Right atrium auricular region (tissue), 2 donors: ENCODE data around the gene KLHL20. TPM values are rescaled to one million over a fixed set of nuclear protein-coding genes. Genes with fewer than 3 reads are reported as not detected.
"Not testable (repeated sequence)": the region's sequence is repeated elsewhere in the genome, so short reads cannot be mapped to it uniquely, and the experiment has no call there.

Experiments used
- DNase-seq: peaks from one replicate; pipeline ENCODE4 v3.0.0-alpha.2; 2019; ENCODE audit warnings: low spot score
- H3K27ac ChIP-seq, 2 donors: fragments of 200-600 bp; sonication (generic); 1 replicate in 1 of 2; 2 replicates in 1 of 2; pipeline ENCODE4 v1.5.1; 2016 to 2019
- H3K27me3 ChIP-seq, 2 donors: fragments of 200-600 bp; sonication (generic); one replicate each; pipeline versions ENCODE4 v1.5.1 to v1.6.0; 2017 to 2019
- H3K36me3 ChIP-seq: fragments of 200-600 bp; sonication (generic); one replicate; pipeline ENCODE4 v1.5.1; 2016
- H3K4me1 ChIP-seq, 2 donors: fragments of 200-600 bp; sonication (generic); one replicate each; pipeline versions ENCODE4 v1.5.1 to v1.6.0; 2017 to 2019
- H3K4me3 ChIP-seq, 2 donors: fragments of 200-600 bp; sonication (generic); 1 replicate in 1 of 2; 2 replicates in 1 of 2; pipeline ENCODE4 v1.5.1; 2017 to 2019; ENCODE audit warnings: mild to moderate bottlenecking in 1 of 2, moderate library complexity in 1 of 2
- H3K9me3 ChIP-seq, 2 donors: fragments of 200-600 bp; sonication (generic); one replicate each; pipeline ENCODE4 v1.5.1; 2019
- CTCF ChIP-seq, 2 donors: fragments of 200-600 bp; sonication (generic); IDR thresholded peaks; one replicate each; pipeline ENCODE4 v1.5.1; 2019; ENCODE audit warnings: antibody characterized with exemption in 2 of 2
- total RNA-seq, 2 donors: library from RNA; depleted of rRNA; stranded (reverse); fragments of >200 nt; gene quantifications; one replicate each; pipeline ENCODE4 v1.1.0, GENCODE V29; 2016

The KLHL20 gene
- total RNA-seq, 2 donors from 2014 or later = 20.9 to 24.6 TPM

GRCh38 chr1:173744651-173745050 lies 29.9 kb downstream of the KLHL20 start:
- Histone ChIP-seq H3K27me3 (no peaks in the 10 kb centered on the region), H3K27ac (no peak overlapping the region), H3K9me3 (no peaks in the 10 kb centered on the region), H3K4me3 (no peak overlapping the region), H3K36me3 (no peaks in the 10 kb centered on the region), H3K4me1 (no peaks in the 10 kb centered on the region)
- no peak for DNase-seq
- no peak for TF ChIP-seq CTCF (IDR thresholded peaks at IDR 0.05)

GRCh38 chr1:173749137-173749536 lies 34.4 kb downstream of the KLHL20 start:
- H3K4me3 ChIP-seq = no peak overlapping the region
- no peak for TF ChIP-seq CTCF (IDR thresholded peaks at IDR 0.05)
- H3K4me1 ChIP-seq = no peaks in the 10 kb centered on the region
- no peaks in the 10 kb centered on the region for H3K27me3 ChIP-seq
- no peaks in the 10 kb centered on the region for H3K9me3 ChIP-seq
- peaks cover 22% of the 10 kb centered on the region for H3K36me3 ChIP-seq
- no peak for DNase-seq
- no peak overlapping the region for H3K27ac ChIP-seq

- H3K4me1 ChIP-seq = no peaks in the 10 kb centered on the region
- peaks cover 60% of the 10 kb centered on the region for H3K36me3 ChIP-seq
- no peaks in the 10 kb centered on the region for H3K27me3 ChIP-seq
- no peak for DNase-seq
- no peak overlapping the region for H3K27ac ChIP-seq
- H3K9me3 ChIP-seq = no peaks in the 10 kb centered on the region
- no peak overlapping the region for H3K4me3 ChIP-seq
- no peak for TF ChIP-seq CTCF (IDR thresholded peaks at IDR 0.05)
These were observed 39.0 kb downstream of the KLHL20 start for GRCh38 chr1:173753830-173754229.

- Histone ChIP-seq H3K4me3 (no peak overlapping the region), H3K4me1 (no peaks in the 10 kb centered on the region), H3K9me3 (no peaks in the 10 kb centered on the region), H3K36me3 (peaks cover 62% of the 10 kb centered on the region), H3K27me3 (no peaks in the 10 kb centered on the region), H3K27ac (no peak overlapping the region)
- DNase-seq = no peak
- no peak for TF ChIP-seq CTCF (IDR thresholded peaks at IDR 0.05)
These were observed 42.9 kb downstream of the KLHL20 start for GRCh38 chr1:173757666-173758065.

GRCh38 chr1:173758110-173758509 lies 43.3 kb downstream of the KLHL20 start:
- TF ChIP-seq CTCF (IDR thresholded peaks at IDR 0.05) = no peak
- Histone ChIP-seq H3K27me3 (no peaks in the 10 kb centered on the region), H3K4me1 (no peaks in the 10 kb centered on the region), H3K36me3 (peaks cover 57% of the 10 kb centered on the region), H3K9me3 (peaks cover 0 to under 1% of the 10 kb centered on the region in 2 donors), H3K27ac (no peak overlapping the region), H3K4me3 (no peak overlapping the region)
- DNase-seq = no peak

GRCh38 chr1:173758980-173759379 lies 44.2 kb downstream of the KLHL20 start:
- H3K9me3 ChIP-seq = peaks cover 0 to 4% of the 10 kb centered on the region in 2 donors
- H3K4me3 ChIP-seq = no peak overlapping the region
- peaks cover 49% of the 10 kb centered on the region for H3K36me3 ChIP-seq
- no peaks in the 10 kb centered on the region for H3K4me1 ChIP-seq
- no peaks in the 10 kb centered on the region for H3K27me3 ChIP-seq
- TF ChIP-seq CTCF (IDR thresholded peaks at IDR 0.05) = no peak
- no peak for DNase-seq
- H3K27ac ChIP-seq = no peak overlapping the region

- not testable (repeated sequence) for H3K4me3 ChIP-seq, H3K9me3 ChIP-seq, H3K4me1 ChIP-seq, H3K27ac ChIP-seq, DNase-seq, H3K27me3 ChIP-seq
- peaks cover 27% of the 10 kb centered on the region for H3K36me3 ChIP-seq
These were observed 49.5 kb downstream of the KLHL20 start for GRCh38 chr1:173764331-173764730.
